K562 (cell line): ENCODE data around the gene TM4SF5. TPM values are rescaled to one million over a fixed set of nuclear protein-coding genes. Genes with fewer than 3 reads are reported as not detected.

ENCODE experiments used
- CHD7 ChIP-seq: fragments of 200-600 bp; sonication (generic); IDR thresholded peaks from one replicate; pipeline ENCODE4 v1.6.1; 2012; ENCODE audit warnings: mild to moderate bottlenecking, low read depth, low read length, inconsistent platforms
- CUX1 ChIP-seq: fragments of 200-800 bp; sonication (Bioruptor generic); IDR thresholded peaks from 2 replicates; pipeline ENCODE4 v1.6.1; 2016; ENCODE audit warnings: missing genetic modification characterization, missing compliant biosample characterization
- ILF3 ChIP-seq: fragments of 450-650 bp; IDR thresholded peaks from 2 replicates; pipeline ENCODE4 v1.6.1; 2018; ENCODE audit warnings: antibody characterized with exemption, mild to moderate bottlenecking, moderate library complexity, borderline replicate concordance
- IRF2 ChIP-seq: sonication (generic); formaldehyde crosslinking; IDR thresholded peaks from 2 replicates; pipeline ENCODE4 v1.8.1; 2022; ENCODE audit warnings: mild to moderate bottlenecking, missing genetic modification reagents
- STAG1 ChIP-seq: sonication (generic); formaldehyde crosslinking; IDR thresholded peaks from 2 replicates; pipeline ENCODE4 v1.5.0; 2020; ENCODE audit warnings: missing genetic modification reagents, borderline replicate concordance
- U2AF1 ChIP-seq: fragments of 200-400 bp; formaldehyde crosslinking; optimal IDR thresholded peaks from 2 replicates; pipeline ENCODE3; 2017; ENCODE audit warnings: mild to moderate bottlenecking, low read depth, low read length, moderate library complexity
- polyA plus RNA-seq, 8 experiments: library from polyadenylated mRNA; depleted of rRNA in 4 of 8; stranded (reverse) in 5 of 8; unstranded in 3 of 8; fragments of >200 nt; fragmentation: Nextera tagmentation in 2 of 8; fragmentation: Illumina TruSeq in 1 of 8; extraction: Ambion mirVana in 2 of 8; extraction: Trizol in 1 of 8; gene quantifications; 2 replicates each; pipeline versions ENCODE4 v1.2.1 to v1.2.3, GENCODE V29; 2011 to 2014; ENCODE audit warnings: inconsistent platforms in 1 of 8, missing spikeins in 1 of 8
- total RNA-seq, 7 experiments: library from RNA; depleted of rRNA in 6 of 7; stranded (reverse); fragments of >200 nt in 6 of 7; fragmentation: Illumina TruSeq in 2 of 7; extraction: Trizol in 2 of 7; gene quantifications; 2 replicates each; pipeline versions ENCODE4 v1.2.1 to v1.2.3, GENCODE V29; 2011 to 2021; ENCODE audit warnings: low replicate concordance in 1 of 7

Gene TM4SF5
- total and polyA plus RNA-seq, 9 of the 15 experiments (the other 6 are each of a cell fraction or from before 2014, with no cell fraction given), result not detected

- TF ChIP-seq CUX1 (CRISPR knock-in tag), result no peak
- no peak for TF ChIP-seq ILF3
- TF ChIP-seq STAG1 (CRISPR knock-in tag), result no peak
- no peak for TF ChIP-seq U2AF1
- TF ChIP-seq CHD7, result no peak
- TF ChIP-seq IRF2 (CRISPR knock-in tag), result no peak
Observed at GRCh38 chr17:4742133-4742532, 29.6 kb upstream of the TM4SF5 start (continued).
